Endothelial cell of umbilical vein (primary cell): ENCODE data around the gene AXDND1. TPM values are rescaled to one million over a fixed set of nuclear protein-coding genes. Genes with fewer than 3 reads are reported as not detected.

ENCODE experiments used
- BruUV-seq: library from RNA; stranded (reverse); fragments of 400-500 nt; replicated peaks from 2 replicates; lab custom pipeline; 2021; lab: Mats Ljungman, UMichigan
- CTCF ChIA-PET: fragments of 300-600, 350-600 bp; sonication (Branson Sonifier 250); formaldehyde crosslinking; loops from one replicate; lab custom pipeline; 2021; ENCODE audit warnings: antibody characterized with exemption, inconsistent platforms; lab: Charles Lee
- POLR2A ChIA-PET: fragments of 300-600, 350-600 bp; sonication (Branson Sonifier 250); formaldehyde crosslinking; loops from one replicate; lab custom pipeline; 2021; ENCODE audit warnings: antibody characterized with exemption, inconsistent platforms; lab: Charles Lee
- DNase-seq: peaks from one replicate; pipeline ENCODE4 v3.0.0-alpha.2; 2011; ENCODE audit warnings: low read depth, low spot score
- FAIRE-seq: peaks from 2 replicates; lab custom pipeline; 2011; peaks lifted over from hg19 to GRCh38; lab: Jason Lieb, UNC
- H2AFZ ChIP-seq: 2 replicates; pipeline ENCODE4 v1.6.0; 2012; ENCODE audit warnings: low read depth, low read length, control low read depth, inconsistent platforms
- H3K27ac ChIP-seq: 2 replicates; pipeline ENCODE4 v1.5.1; 2011; ENCODE audit warnings: low read depth, mild to moderate bottlenecking, control low read depth, low read length, moderate library complexity; ENCODE audit not compliant: insufficient read depth
- H3K27me3 ChIP-seq, 2 experiments: 2 replicates each; pipeline versions ENCODE4 v1.6.0 to v1.6.1; 2011; ENCODE audit warnings: low read length in 2 of 2, mixed read lengths in 1 of 2; ENCODE audit not compliant: control insufficient read depth in 2 of 2, insufficient read depth in 2 of 2
- H3K36me3 ChIP-seq, 2 experiments: 2 replicates in 1 of 2; 3 replicates in 1 of 2; pipeline ENCODE4 v1.5.1; 2011; ENCODE audit warnings: low read length in 2 of 2, mild to moderate bottlenecking in 1 of 2, moderate library complexity in 1 of 2; ENCODE audit not compliant: control insufficient read depth in 2 of 2, insufficient read depth in 2 of 2; ENCODE audit errors: extremely low read depth in 1 of 2
- H3K4me1 ChIP-seq: 3 replicates; pipeline ENCODE4 v1.5.1; 2011; ENCODE audit warnings: mild to moderate bottlenecking, low read length; ENCODE audit not compliant: control insufficient read depth, insufficient read depth; ENCODE audit errors: extremely low read depth
- H3K4me2 ChIP-seq: 2 replicates; pipeline ENCODE4 v1.6.1; 2011; ENCODE audit warnings: low read length, control low read depth, mixed read lengths; ENCODE audit not compliant: insufficient read depth
- H3K4me3 ChIP-seq, 3 experiments: fragments of 200-600 bp in 1 of 3; sonication (generic), shearing (Covaris generic) in 1 of 3; replicated peaks in 1 of 3; 2 replicates each; pipeline ENCODE4 v1.5.1; 2011 to 2016; ENCODE audit warnings: control low read depth in 3 of 3, low read length in 3 of 3, mild to moderate bottlenecking in 2 of 3, inconsistent platforms in 1 of 3, low read depth in 1 of 3, moderate library complexity in 1 of 3; ENCODE audit not compliant: insufficient read depth in 1 of 3
- H3K79me2 ChIP-seq: 2 replicates; pipeline ENCODE4 v1.6.0; 2012; ENCODE audit warnings: low read length, inconsistent platforms; ENCODE audit not compliant: control insufficient read depth, insufficient read depth
- H3K9ac ChIP-seq: replicated peaks from 2 replicates; pipeline ENCODE3; 2011; ENCODE audit warnings: low read length, control low read depth; ENCODE audit not compliant: insufficient read depth; ENCODE audit errors: extremely low read depth
- H3K9me1 ChIP-seq: replicated peaks from 3 replicates; pipeline ENCODE4 v1.6.0; 2011; ENCODE audit warnings: mild to moderate bottlenecking, low read length; ENCODE audit not compliant: control insufficient read depth, insufficient read depth; ENCODE audit errors: extremely low read depth
- H3K9me3 ChIP-seq: replicated peaks from 2 replicates; pipeline ENCODE4 v1.5.1; 2012; ENCODE audit warnings: low read length, inconsistent platforms; ENCODE audit not compliant: control insufficient read depth, insufficient read depth
- H4K20me1 ChIP-seq: replicated peaks from 2 replicates; pipeline ENCODE3; 2011; ENCODE audit warnings: mild to moderate bottlenecking, low read length; ENCODE audit not compliant: control insufficient read depth, insufficient read depth; ENCODE audit errors: extremely low read depth
- CTCF ChIP-seq, 2 donors: IDR thresholded peaks; 1 replicate in 1 of 2; 2 replicates in 1 of 2; pipeline ENCODE4 v1.5.1; 2011; ENCODE audit warnings: low read length in 2 of 2, mild to moderate bottlenecking in 2 of 2, moderate library complexity in 2 of 2, control low read depth in 1 of 2, inconsistent platforms in 1 of 2, low read depth in 1 of 2; ENCODE audit not compliant: insufficient read depth in 1 of 2; ENCODE audit errors: extremely low read depth in 1 of 2
- EZH2 ChIP-seq: IDR thresholded peaks from 2 replicates; pipeline ENCODE4 v1.6.1; 2012; ENCODE audit warnings: borderline replicate concordance, low read depth, mild to moderate bottlenecking, moderate library complexity, low read length, inconsistent platforms; ENCODE audit not compliant: severe bottlenecking
- GATA2 ChIP-seq: IDR thresholded peaks from 2 replicates; pipeline ENCODE4 v1.7.0; 2011; ENCODE audit warnings: low read depth, mild to moderate bottlenecking, moderate library complexity, mixed read lengths, low read length; ENCODE audit not compliant: insufficient read length, insufficient read depth
- JUN ChIP-seq: IDR thresholded peaks from 2 replicates; pipeline ENCODE4 v1.6.1; 2011; ENCODE audit warnings: borderline replicate concordance, low read depth; ENCODE audit not compliant: insufficient read length, insufficient read depth
- POLR2A ChIP-seq: IDR thresholded peaks from 2 replicates; pipeline ENCODE4 v1.6.1; 2012; ENCODE audit warnings: low read depth, mild to moderate bottlenecking, control low read depth, low read length
- POLR2AphosphoS5 ChIP-seq: IDR thresholded peaks from 2 replicates; pipeline ENCODE4 v1.6.1; 2012; ENCODE audit warnings: low read depth, mild to moderate bottlenecking, control low read depth, low read length, moderate library complexity; ENCODE audit not compliant: insufficient read depth
- dilution Hi-C: fragments of 300-500 bp; cut with MboI; formaldehyde crosslinking; loops from one replicate; pipeline ENCODE4 v1.15.0; 2019; ENCODE audit warnings: low sequenced_read_pairs; ENCODE audit not compliant: extremely low pct_ligation_motif_present
- intact Hi-C: fragments of 100-400 bp; cut with micrococcal nuclease; formaldehyde crosslinking; loops from one replicate; pipeline ENCODE4 v1.10.0; 2022
- polyA plus RNA-seq, 4 experiments: library from polyadenylated mRNA; depleted of rRNA in 3 of 4; stranded (reverse) in 3 of 4; unstranded in 1 of 4; fragments of >200 nt; gene quantifications; 2 replicates each; pipeline versions ENCODE4 v1.2.1 to v1.2.3, GENCODE V29; 2011 to 2012; ENCODE audit warnings: missing spikeins in 1 of 4
- total RNA-seq: library from RNA; stranded (reverse); gene quantifications from 2 replicates; pipeline ENCODE4 v1.2.3, GENCODE V29; 2021
- TF ChIP-seq, protein P1 (sequence below): IDR thresholded peaks from 2 replicates; pipeline ENCODE4 v1.6.1; 2011; ENCODE audit not compliant: insufficient read depth, insufficient read length

Gene AXDND1
- total and polyA plus RNA-seq, 2 donors (not counting 3 experiments of a cell fraction or from before 2014, with no cell fraction given): 0.17 TPM; not detected in 1

DNA sequence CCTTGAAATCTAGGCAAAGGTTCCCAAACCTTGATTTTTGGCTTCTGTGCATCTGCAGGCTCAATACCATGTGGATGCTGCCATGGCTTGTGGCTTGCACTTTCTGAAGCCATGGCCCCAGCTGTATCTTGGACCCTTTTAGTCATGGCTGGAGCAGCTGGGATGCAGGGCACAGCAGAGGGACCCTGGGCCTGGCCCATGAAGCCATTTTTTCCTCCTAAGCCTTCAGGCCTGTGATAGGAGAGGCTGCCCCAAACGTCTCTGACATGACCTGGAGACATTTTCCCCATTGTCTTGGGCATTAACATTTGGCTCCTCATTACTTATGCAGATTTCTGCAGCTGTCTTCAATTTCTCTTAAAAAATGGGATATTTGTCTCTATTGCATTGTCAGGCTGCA is 112.6 kb downstream of the AXDND1 start:
- POLR2A ChIA-PET: no interaction called here
- Histone ChIP-seq H3K36me3 (no peaks in the 10 kb centered on the region), H3K9me3 (no peaks in the 10 kb centered on the region), H3K27me3 (no peaks in the 10 kb centered on the region), H3K4me1 (no peaks in the 10 kb centered on the region), H3K79me2 (no peaks in the 10 kb centered on the region), H3K9me1 (no peaks in the 10 kb centered on the region), H3K27ac (no peak overlapping the region), H4K20me1 (no peaks in the 10 kb centered on the region), H3K4me2 (no peak overlapping the region), H3K4me3 (no peak overlapping the region), H2AFZ (no peak overlapping the region), H3K9ac (no peak overlapping the region)
- TF ChIP-seq POLR2A (no peak), CTCF (IDR thresholded peaks at IDR 0.05; ENCODE audit: extremely low read depth in 1 of 2, insufficient read depth in 1 of 2, low read depth in 1 of 2, low read length in 2 of 2) (no peak), EZH2 (no peak), POLR2AphosphoS5 (no peak), JUN (no peak), GATA2 (no peak)
- TF ChIP-seq, protein P1, sequence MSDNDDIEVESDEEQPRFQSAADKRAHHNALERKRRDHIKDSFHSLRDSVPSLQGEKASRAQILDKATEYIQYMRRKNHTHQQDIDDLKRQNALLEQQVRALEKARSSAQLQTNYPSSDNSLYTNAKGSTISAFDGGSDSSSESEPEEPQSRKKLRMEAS: no peak
- intact Hi-C loops: no loop called here
- DNase-seq (no peak), FAIRE-seq (no peak)
- CTCF ChIA-PET: no interaction called here
- dilution Hi-C loops: no loop called here
- BruUV-seq: no TSS peak
